Liver (tissue), 9 donors: ENCODE data around the gene RAPGEF4. TPM values are rescaled to one million over a fixed set of nuclear protein-coding genes. Genes with fewer than 3 reads are reported as not detected.

Source experiments
- DNase-seq: peaks from one replicate; pipeline ENCODE4 v3.0.0-alpha.2; 2017; ENCODE audit warnings: low spot score
- H3K27ac ChIP-seq, 2 donors: one replicate each; pipeline ENCODE4 v1.7.0; 2013; ENCODE audit warnings: inconsistent platforms in 2 of 2, low read length in 2 of 2, control low read depth in 1 of 2, low read depth in 1 of 2, mild to moderate bottlenecking in 1 of 2
- H3K27me3 ChIP-seq, 4 donors: one replicate each; pipeline versions ENCODE4 v1.6.1 to v1.7.0; 2013; ENCODE audit warnings: low read length in 3 of 4, inconsistent platforms in 1 of 4, mild to moderate bottlenecking in 1 of 4, moderate library complexity in 1 of 4; ENCODE audit not compliant: control insufficient read depth in 4 of 4, insufficient read depth in 4 of 4
- H3K36me3 ChIP-seq, 4 donors: one replicate each; pipeline versions ENCODE4 v1.6.1 to v1.7.0; 2013; ENCODE audit warnings: low read length in 3 of 4, mild to moderate bottlenecking in 3 of 4, low read depth in 1 of 4, moderate library complexity in 1 of 4; ENCODE audit not compliant: control insufficient read depth in 4 of 4, insufficient read depth in 3 of 4
- H3K4me1 ChIP-seq, 4 donors: one replicate each; pipeline versions ENCODE4 v1.6.1 to v1.7.0; 2013; ENCODE audit warnings: low read length in 3 of 4, mild to moderate bottlenecking in 3 of 4, moderate library complexity in 1 of 4; ENCODE audit not compliant: control insufficient read depth in 4 of 4, insufficient read depth in 4 of 4
- H3K4me3 ChIP-seq, 3 donors: one replicate each; pipeline versions ENCODE4 v1.6.1 to v1.7.0; 2013; ENCODE audit warnings: low read length in 3 of 3, control low read depth in 1 of 3, low read depth in 1 of 3, mild to moderate bottlenecking in 1 of 3
- H3K9ac ChIP-seq, 2 donors: one replicate each; pipeline ENCODE4 v1.7.0; 2013; ENCODE audit warnings: low read length in 2 of 2, mild to moderate bottlenecking in 2 of 2, moderate library complexity in 2 of 2, control low read depth in 1 of 2, low read depth in 1 of 2
- H3K9me3 ChIP-seq, 4 donors: one replicate each; pipeline versions ENCODE4 v1.6.1 to v1.7.0; 2013; ENCODE audit warnings: low read length in 3 of 4; ENCODE audit not compliant: control insufficient read depth in 4 of 4
- FOXA1 ChIP-seq: IDR thresholded peaks from 2 replicates; pipeline ENCODE4 v1.6.1; 2016; ENCODE audit warnings: antibody characterized with exemption
- FOXA2 ChIP-seq: IDR thresholded peaks from 2 replicates; pipeline ENCODE4 v1.6.1; 2016; ENCODE audit warnings: antibody characterized with exemption
- GABPA ChIP-seq, 2 donors: IDR thresholded peaks in 1 of 2; conservative IDR thresholded peaks in 1 of 2; 2 replicates each; pipeline ENCODE4 v1.6.1; 2016; ENCODE audit warnings: antibody characterized with exemption in 2 of 2, mild to moderate bottlenecking in 1 of 2, moderate library complexity in 1 of 2
- HNF4A ChIP-seq, 2 donors: conservative IDR thresholded peaks; 2 replicates each; pipeline ENCODE4 v1.6.1; 2016; ENCODE audit warnings: antibody characterized with exemption in 2 of 2, mild to moderate bottlenecking in 2 of 2
- HNF4G ChIP-seq: IDR thresholded peaks from 2 replicates; pipeline ENCODE4 v1.6.1; 2016; ENCODE audit warnings: antibody characterized with exemption
- JUND ChIP-seq, 2 donors: IDR thresholded peaks; 2 replicates each; pipeline ENCODE4 v1.6.1; 2016; ENCODE audit warnings: antibody characterized with exemption in 2 of 2
- NR2F2 ChIP-seq: IDR thresholded peaks from 2 replicates; pipeline ENCODE4 v1.6.1; 2016; ENCODE audit warnings: antibody characterized with exemption
- RAD21 ChIP-seq, 2 donors: IDR thresholded peaks; 2 replicates each; pipeline ENCODE4 v1.6.1; 2016; ENCODE audit warnings: antibody characterized with exemption in 2 of 2, mild to moderate bottlenecking in 2 of 2
- RXRA ChIP-seq, 2 donors: IDR thresholded peaks; 2 replicates each; pipeline ENCODE4 v1.6.1; 2017 to 2018; ENCODE audit warnings: antibody characterized with exemption in 2 of 2, mild to moderate bottlenecking in 1 of 2
- SP1 ChIP-seq: IDR thresholded peaks from 2 replicates; pipeline ENCODE4 v1.6.1; 2018; ENCODE audit warnings: antibody characterized with exemption, mild to moderate bottlenecking
- TAF1 ChIP-seq: conservative IDR thresholded peaks from 2 replicates; pipeline ENCODE4 v1.6.1; 2016; ENCODE audit warnings: antibody characterized with exemption, mild to moderate bottlenecking
- YY1 ChIP-seq: IDR thresholded peaks from 2 replicates; pipeline ENCODE4 v1.6.1; 2016; ENCODE audit warnings: antibody characterized with exemption, mild to moderate bottlenecking
- WGBS: extraction: QIAGEN DNeasy Blood & Tissue Kit; methylation state at CpG from one replicate; pipeline ENCODE4 v1.1.7; 2013; 5-methylcytosine and 5-hydroxymethylcytosine counted together
- polyA plus RNA-seq, 2 donors: library from polyadenylated mRNA; stranded (reverse) in 1 of 2; unstranded in 1 of 2; fragments of 200-250 nt in 1 of 2; fragments of >200 nt in 1 of 2; fragmentation: Nextera tagmentation in 1 of 2; extraction: Ambion mirVana in 1 of 2; gene quantifications; one replicate each; pipeline versions ENCODE4 v1.2.1 to v1.2.3, GENCODE V29; 2013 to 2015
- total RNA-seq, 2 donors: library from RNA; depleted of rRNA; stranded (reverse); fragments of >200 nt; gene quantifications; one replicate each; pipeline ENCODE4 v1.2.3, GENCODE V29; 2014
- TF ChIP-seq, protein P1 (sequence below): IDR thresholded peaks from 2 replicates; pipeline ENCODE4 v1.6.1; 2016; ENCODE audit warnings: antibody characterized with exemption, mild to moderate bottlenecking
- TF ChIP-seq, protein P2 (sequence below): IDR thresholded peaks from 2 replicates; pipeline ENCODE4 v1.6.1; 2016; ENCODE audit warnings: antibody characterized with exemption
- TF ChIP-seq, protein P3 (sequence below): IDR thresholded peaks from 2 replicates; pipeline ENCODE4 v1.6.1; 2016; ENCODE audit warnings: antibody characterized with exemption
- TF ChIP-seq, protein P4 (sequence below): IDR thresholded peaks from 2 replicates; pipeline ENCODE4 v1.6.1; 2016; ENCODE audit warnings: antibody characterized with exemption
- donor health status: healthy.
- donor health status: healthy.
- donor health status: healthy.
- donor health status: healthy.
- donor health status: healthy.

RAPGEF4 gene
- total and polyA plus RNA-seq, 4 donors: 1.5 to 18.2 (median 8.3) TPM

GRCh38 chr2:172909454-172909853 is 173.8 kb downstream of the RAPGEF4 start:
- Histone ChIP-seq H3K4me3 (no peak overlapping the region), H3K27ac (no peak overlapping the region), H3K36me3 (no peaks in the 10 kb centered on the region), H3K9ac (no peak overlapping the region), H3K27me3 (no peaks in the 10 kb centered on the region), H3K9me3 (no peaks in the 10 kb centered on the region), H3K4me1 (no peaks in the 10 kb centered on the region)
- TF ChIP-seq HNF4A (conservative IDR thresholded peaks at IDR 0.05): no peak
- TF ChIP-seq, protein P1, sequence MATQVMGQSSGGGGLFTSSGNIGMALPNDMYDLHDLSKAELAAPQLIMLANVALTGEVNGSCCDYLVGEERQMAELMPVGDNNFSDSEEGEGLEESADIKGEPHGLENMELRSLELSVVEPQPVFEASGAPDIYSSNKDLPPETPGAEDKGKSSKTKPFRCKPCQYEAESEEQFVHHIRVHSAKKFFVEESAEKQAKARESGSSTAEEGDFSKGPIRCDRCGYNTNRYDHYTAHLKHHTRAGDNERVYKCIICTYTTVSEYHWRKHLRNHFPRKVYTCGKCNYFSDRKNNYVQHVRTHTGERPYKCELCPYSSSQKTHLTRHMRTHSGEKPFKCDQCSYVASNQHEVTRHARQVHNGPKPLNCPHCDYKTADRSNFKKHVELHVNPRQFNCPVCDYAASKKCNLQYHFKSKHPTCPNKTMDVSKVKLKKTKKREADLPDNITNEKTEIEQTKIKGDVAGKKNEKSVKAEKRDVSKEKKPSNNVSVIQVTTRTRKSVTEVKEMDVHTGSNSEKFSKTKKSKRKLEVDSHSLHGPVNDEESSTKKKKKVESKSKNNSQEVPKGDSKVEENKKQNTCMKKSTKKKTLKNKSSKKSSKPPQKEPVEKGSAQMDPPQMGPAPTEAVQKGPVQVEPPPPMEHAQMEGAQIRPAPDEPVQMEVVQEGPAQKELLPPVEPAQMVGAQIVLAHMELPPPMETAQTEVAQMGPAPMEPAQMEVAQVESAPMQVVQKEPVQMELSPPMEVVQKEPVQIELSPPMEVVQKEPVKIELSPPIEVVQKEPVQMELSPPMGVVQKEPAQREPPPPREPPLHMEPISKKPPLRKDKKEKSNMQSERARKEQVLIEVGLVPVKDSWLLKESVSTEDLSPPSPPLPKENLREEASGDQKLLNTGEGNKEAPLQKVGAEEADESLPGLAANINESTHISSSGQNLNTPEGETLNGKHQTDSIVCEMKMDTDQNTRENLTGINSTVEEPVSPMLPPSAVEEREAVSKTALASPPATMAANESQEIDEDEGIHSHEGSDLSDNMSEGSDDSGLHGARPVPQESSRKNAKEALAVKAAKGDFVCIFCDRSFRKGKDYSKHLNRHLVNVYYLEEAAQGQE: no peak
- no peak for TF ChIP-seq HNF4G
- TF ChIP-seq TAF1: no peak
- no peak for TF ChIP-seq SP1
- TF ChIP-seq YY1: no peak
- no peak for TF ChIP-seq RXRA (IDR thresholded peaks at IDR 0.05)
- DNase-seq: no peak
- 88% methylated on average over 3 of the region's 3 CpGs for WGBS

DNA sequence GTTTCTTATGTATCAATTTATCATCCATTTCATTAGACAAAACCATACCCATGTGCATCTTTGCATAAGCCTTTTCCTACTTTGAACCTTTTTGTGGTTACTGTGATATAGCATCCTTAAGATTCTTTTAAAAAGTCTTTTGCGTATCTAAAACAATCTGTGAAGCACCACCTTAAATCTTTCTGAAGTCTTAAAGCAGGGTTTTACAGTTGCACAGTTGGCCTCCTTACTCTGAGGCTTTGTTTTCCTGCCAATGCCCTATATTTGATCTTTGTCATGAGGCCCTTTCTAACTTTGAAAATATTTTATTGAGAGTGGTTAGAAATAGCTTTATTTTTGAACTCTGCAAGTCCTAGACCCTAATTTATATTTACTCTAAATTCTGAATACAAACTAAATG is 176.6 kb downstream of the RAPGEF4 start:
- Histone ChIP-seq H3K27me3 (no peaks in the 10 kb centered on the region), H3K4me1 (no peaks in the 10 kb centered on the region), H3K4me3 (no peak overlapping the region), H3K9ac (no peak overlapping the region), H3K9me3 (no peaks in the 10 kb centered on the region), H3K36me3 (no peaks in the 10 kb centered on the region), H3K27ac (no peak overlapping the region)
- no peak for DNase-seq
- TF ChIP-seq RAD21 (IDR thresholded peaks at IDR 0.05) (no peak), HNF4A (conservative IDR thresholded peaks at IDR 0.05) (no peak), FOXA2 (no peak), FOXA1 (no peak)
- WGBS: 92% methylated on average over 1 of the region's 1 CpG

GRCh38 chr2:172914341-172915008 is 178.8 kb downstream of the RAPGEF4 start:
- Histone ChIP-seq H3K27me3 (no peaks in the 10 kb centered on the region), H3K27ac (no peak overlapping the region), H3K36me3 (no peaks in the 10 kb centered on the region), H3K4me1 (no peaks in the 10 kb centered on the region), H3K9ac (no peak overlapping the region), H3K9me3 (no peaks in the 10 kb centered on the region), H3K4me3 (no peak overlapping the region)
- DNase-seq: no peak
- WGBS: 87% methylated on average over 6 of the region's 6 CpGs
- TF ChIP-seq FOXA1 (no peak), SP1 (no peak), HNF4A (conservative IDR thresholded peaks at IDR 0.05) (no peak), FOXA2 (no peak), GABPA (IDR thresholded peaks at IDR 0.05 in 1 of 2, conservative IDR thresholded peaks at IDR 0.05 in 1 of 2) (no peak), RAD21 (IDR thresholded peaks at IDR 0.05) (no peak), TAF1 (no peak), JUND (IDR thresholded peaks at IDR 0.05) (no peak), NR2F2 (no peak), RXRA (IDR thresholded peaks at IDR 0.05) (no peak), YY1 (no peak), HNF4G (no peak)
- TF ChIP-seq, protein P2, sequence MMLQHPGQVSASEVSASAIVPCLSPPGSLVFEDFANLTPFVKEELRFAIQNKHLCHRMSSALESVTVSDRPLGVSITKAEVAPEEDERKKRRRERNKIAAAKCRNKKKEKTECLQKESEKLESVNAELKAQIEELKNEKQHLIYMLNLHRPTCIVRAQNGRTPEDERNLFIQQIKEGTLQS: no peak
- TF ChIP-seq, protein P1: no peak
- TF ChIP-seq, protein P3, sequence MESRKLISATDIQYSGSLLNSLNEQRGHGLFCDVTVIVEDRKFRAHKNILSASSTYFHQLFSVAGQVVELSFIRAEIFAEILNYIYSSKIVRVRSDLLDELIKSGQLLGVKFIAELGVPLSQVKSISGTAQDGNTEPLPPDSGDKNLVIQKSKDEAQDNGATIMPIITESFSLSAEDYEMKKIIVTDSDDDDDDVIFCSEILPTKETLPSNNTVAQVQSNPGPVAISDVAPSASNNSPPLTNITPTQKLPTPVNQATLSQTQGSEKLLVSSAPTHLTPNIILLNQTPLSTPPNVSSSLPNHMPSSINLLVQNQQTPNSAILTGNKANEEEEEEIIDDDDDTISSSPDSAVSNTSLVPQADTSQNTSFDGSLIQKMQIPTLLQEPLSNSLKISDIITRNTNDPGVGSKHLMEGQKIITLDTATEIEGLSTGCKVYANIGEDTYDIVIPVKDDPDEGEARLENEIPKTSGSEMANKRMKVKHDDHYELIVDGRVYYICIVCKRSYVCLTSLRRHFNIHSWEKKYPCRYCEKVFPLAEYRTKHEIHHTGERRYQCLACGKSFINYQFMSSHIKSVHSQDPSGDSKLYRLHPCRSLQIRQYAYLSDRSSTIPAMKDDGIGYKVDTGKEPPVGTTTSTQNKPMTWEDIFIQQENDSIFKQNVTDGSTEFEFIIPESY: no peak
- TF ChIP-seq, protein P4, sequence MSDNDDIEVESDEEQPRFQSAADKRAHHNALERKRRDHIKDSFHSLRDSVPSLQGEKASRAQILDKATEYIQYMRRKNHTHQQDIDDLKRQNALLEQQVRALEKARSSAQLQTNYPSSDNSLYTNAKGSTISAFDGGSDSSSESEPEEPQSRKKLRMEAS: no peak
